Cardiac fibroblast (primary cell): Measurements from ENCODE around the gene HNRNPH2.

Experiments used
- DNase-seq, 2 donors: peaks; one replicate each; pipeline versions ENCODE4 v3.0.0 to v3.0.0-alpha.2; 2010; ENCODE audit warnings: low read depth in 2 of 2
- H3K4me3 ChIP-seq, 2 donors: replicated peaks in 1 of 2; 1 replicate in 1 of 2; 2 replicates in 1 of 2; pipeline ENCODE4 v1.5.1; 2011; ENCODE audit warnings: low read depth in 2 of 2, low read length in 2 of 2, mild to moderate bottlenecking in 2 of 2, moderate library complexity in 1 of 2
- CTCF ChIP-seq: IDR thresholded peaks from one replicate; pipeline ENCODE4 v1.5.1; 2011; ENCODE audit warnings: low read depth, mild to moderate bottlenecking, low read length, inconsistent platforms

The HNRNPH2 gene

DNA sequence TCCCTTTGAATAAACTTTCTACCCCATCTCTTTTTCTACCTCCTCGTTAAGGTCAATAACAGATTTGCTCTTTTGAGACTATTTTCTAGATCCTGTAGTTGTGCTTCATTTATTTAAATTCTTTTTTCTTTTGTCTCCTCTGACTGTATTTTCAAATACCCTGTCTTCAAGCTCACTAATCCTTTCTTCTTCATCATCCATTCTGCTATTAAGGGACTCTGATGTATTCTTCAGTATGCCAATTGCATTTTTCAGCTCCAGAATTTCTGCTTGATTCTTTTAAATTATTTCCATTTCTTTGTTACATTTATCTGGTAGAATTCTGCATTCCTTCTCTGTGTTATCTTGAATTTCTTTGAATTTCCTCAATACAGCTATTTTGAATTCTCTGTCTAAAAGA, 41.3 kb downstream of the HNRNPH2 start:
- no peak for DNase-seq
- no peak for TF ChIP-seq CTCF

GRCh38 chrX:101450085-101450484, 42.1 kb downstream of the HNRNPH2 start:
- TF ChIP-seq CTCF: no peak
- no peak for DNase-seq
- H3K4me3 ChIP-seq: no peak overlapping the region

More for the DNA sequence above, 41.3 kb downstream of the HNRNPH2 start:
- H3K4me3 ChIP-seq: no peak overlapping the region

GRCh38 chrX:101450961-101451360, 42.9 kb downstream of the HNRNPH2 start:
- peak in 1 of 2 donors; percentile 69 for DNase-seq
- H3K4me3 ChIP-seq: no peak overlapping the region
- TF ChIP-seq CTCF: no peak

DNA sequence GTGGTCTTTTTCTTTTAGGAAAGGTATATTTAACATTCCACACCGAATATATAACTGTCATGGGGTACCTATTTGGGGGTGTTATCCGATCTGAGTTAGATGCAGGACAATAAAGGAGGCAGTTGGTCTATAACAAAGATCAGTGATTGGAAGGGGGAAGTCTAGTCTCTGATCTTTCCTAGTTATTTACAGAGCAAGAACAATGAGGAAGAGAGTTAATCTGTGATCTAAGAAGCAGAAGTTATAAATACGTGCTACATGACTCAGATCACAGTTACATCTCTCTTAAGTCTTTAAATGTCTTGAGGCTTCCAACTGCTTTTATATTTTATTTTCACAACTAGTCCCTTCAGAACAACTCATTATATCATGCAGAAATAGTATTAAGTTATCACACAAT, 44.0 kb downstream of the HNRNPH2 start:
- no peak for TF ChIP-seq CTCF
- no peak overlapping the region for H3K4me3 ChIP-seq
- no peak for DNase-seq

DNA sequence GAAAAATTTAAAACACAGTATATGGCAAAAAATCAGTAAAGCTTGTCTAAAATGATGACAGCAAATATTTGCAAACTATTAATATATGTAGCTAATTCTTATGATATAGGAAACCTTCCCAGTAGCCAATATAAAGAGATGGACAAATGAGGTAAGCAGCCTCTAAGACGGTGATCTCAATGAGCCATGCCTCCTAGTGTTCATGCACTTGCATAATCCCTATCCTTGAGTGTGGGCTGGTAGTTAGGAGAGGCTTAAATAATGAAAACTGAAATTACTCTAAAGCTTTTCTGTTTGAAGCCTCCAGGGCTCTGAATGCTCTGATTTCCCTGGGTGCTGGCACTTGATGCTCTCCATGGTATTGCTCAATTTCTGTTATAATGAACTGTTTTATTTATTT, 52.6 kb downstream of the HNRNPH2 start:
- peak in 1 of 2 donors; percentile 17 for DNase-seq
- TF ChIP-seq CTCF: no peak
- H3K4me3 ChIP-seq: no peak overlapping the region

GRCh38 chrX:101462892-101463291, 54.9 kb downstream of the HNRNPH2 start:
- H3K4me3 ChIP-seq: no peak overlapping the region
- peak; percentile 48 for TF ChIP-seq CTCF
- DNase-seq: peak; percentile 29 to 38
